ENCODE data around the gene USP12.

Gene USP12

DNA sequence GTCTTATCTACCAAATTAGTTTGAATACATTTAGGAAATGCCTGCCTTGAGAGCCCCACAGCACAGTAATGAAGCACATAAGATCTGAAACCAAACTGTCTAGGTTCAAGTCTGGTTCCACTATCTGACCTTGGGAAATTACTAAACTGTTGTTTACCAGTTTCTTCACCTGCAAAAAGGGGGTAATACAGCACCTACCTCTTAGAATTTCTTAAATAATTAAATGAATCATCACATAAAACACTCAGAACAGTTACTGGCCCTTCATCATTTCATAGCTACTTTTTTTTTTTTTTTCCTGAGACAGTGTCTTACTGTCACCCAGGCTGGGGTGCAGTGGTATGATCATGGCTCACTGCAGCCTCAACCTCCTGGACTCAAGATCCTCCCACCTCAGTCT is 59.6 kb downstream of the USP12 start:
- Histone ChIP-seq H3K18ac (ENCODE audit: low read length) (no peak overlapping the region), H2BK5ac (ENCODE audit: low read depth, low read length, poor library complexity) (no peak overlapping the region), H3K36me3 (ENCODE audit: control insufficient read depth in 1 of 2, insufficient read depth in 2 of 2, low read length in 2 of 2) (peaks cover 2 to 3% of the 10 kb centered on the region in 2 experiments), H3K79me2 (ENCODE audit: control insufficient read depth, insufficient read depth, low read length, poor library complexity) (peaks cover 1% of the 10 kb centered on the region), H3K9ac (ENCODE audit: low read length) (no peak overlapping the region), H2AK5ac (ENCODE audit: low read length) (no peak overlapping the region), H3K4me2 (ENCODE audit: low read length) (no peak overlapping the region), H4K8ac (ENCODE audit: low read depth, low read length) (no peak overlapping the region), H3K27ac (ENCODE audit: low read depth, low read length) (no peak overlapping the region), H4K12ac (ENCODE audit: low read depth, low read length) (no peak overlapping the region), H3K4me1 (ENCODE audit: control insufficient read depth in 1 of 2, insufficient read depth in 2 of 2, low read length in 2 of 2) (peaks cover 0 to 2% of the 10 kb centered on the region in 2 experiments), H3K14ac (ENCODE audit: low read length) (no peak overlapping the region), H3K23ac (ENCODE audit: low read length) (no peak overlapping the region), H2BK12ac (ENCODE audit: low read length) (no peak overlapping the region), H4K91ac (ENCODE audit: low read depth, low read length) (no peak overlapping the region), H3K79me1 (ENCODE audit: low read length) (no peaks in the 10 kb centered on the region), H2BK120ac (ENCODE audit: insufficient read depth, low read length, poor library complexity) (no peak overlapping the region), H3K9me3 (ENCODE audit: insufficient read depth, low read depth, low read length) (no peaks in the 10 kb centered on the region), H3K4ac (ENCODE audit: low read depth, low read length) (no peak overlapping the region), H3K27me3 (ENCODE audit: insufficient read depth, low read length) (no peaks in the 10 kb centered on the region), H2AFZ (ENCODE audit: insufficient read depth, low read length, poor library complexity) (no peak overlapping the region), H3K4me3 (ENCODE audit: low read depth, low read length) (no peak overlapping the region)
- DNase-seq: no peak

DNA sequence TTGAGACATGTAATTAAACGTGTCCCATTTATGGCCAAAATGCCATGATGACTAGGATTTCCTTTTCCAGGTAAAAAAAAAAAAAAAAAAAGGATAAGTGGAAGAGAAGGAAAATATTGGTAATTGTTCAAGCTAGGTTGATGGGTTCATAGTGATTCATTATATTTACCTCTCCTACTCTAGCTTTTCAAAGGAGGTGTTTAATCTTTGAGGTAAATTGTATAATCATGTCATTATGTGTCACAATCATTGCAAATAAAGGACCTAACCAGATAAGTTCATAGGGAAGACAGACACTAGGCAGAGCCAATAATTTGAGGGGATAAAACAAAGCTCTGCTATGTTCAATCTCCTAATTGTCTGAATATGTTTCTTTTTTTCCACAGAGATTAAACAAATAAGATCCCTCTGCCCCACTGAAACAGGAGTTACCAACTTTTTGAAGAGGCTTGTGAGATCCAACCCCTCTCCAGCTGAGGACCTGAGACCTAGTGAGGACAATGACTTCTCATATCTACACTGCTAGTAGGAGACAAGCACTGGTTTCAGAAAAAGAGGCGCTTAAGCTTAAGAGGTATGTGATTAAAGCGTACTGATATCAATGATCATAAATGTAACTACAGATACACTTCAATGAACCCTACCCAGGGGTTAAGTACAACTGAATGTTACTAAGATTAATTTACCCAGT is 61.4 kb downstream of the USP12 start:
- Histone ChIP-seq H2BK12ac (ENCODE audit: low read length) (no peak overlapping the region), H3K4ac (ENCODE audit: low read depth, low read length) (no peak overlapping the region), H2BK5ac (ENCODE audit: low read depth, low read length, poor library complexity) (no peak overlapping the region), H2AFZ (ENCODE audit: insufficient read depth, low read length, poor library complexity) (no peak overlapping the region), H3K79me2 (ENCODE audit: control insufficient read depth, insufficient read depth, low read length, poor library complexity) (no peaks in the 10 kb centered on the region), H3K4me2 (ENCODE audit: low read length) (no peak overlapping the region), H3K36me3 (ENCODE audit: control insufficient read depth in 1 of 2, insufficient read depth in 2 of 2, low read length in 2 of 2) (peaks cover 2 to 3% of the 10 kb centered on the region in 2 experiments), H4K12ac (ENCODE audit: low read depth, low read length) (no peak overlapping the region), H3K27ac (ENCODE audit: low read depth, low read length) (no peak overlapping the region), H4K8ac (ENCODE audit: low read depth, low read length) (no peak overlapping the region), H4K91ac (ENCODE audit: low read depth, low read length) (no peak overlapping the region), H3K14ac (ENCODE audit: low read length) (no peak overlapping the region), H3K9ac (ENCODE audit: low read length) (no peak overlapping the region), H3K4me3 (ENCODE audit: low read depth, low read length) (no peak overlapping the region), H3K27me3 (ENCODE audit: insufficient read depth, low read length) (no peaks in the 10 kb centered on the region), H3K4me1 (ENCODE audit: control insufficient read depth in 1 of 2, insufficient read depth in 2 of 2, low read length in 2 of 2) (no peaks in the 10 kb centered on the region), H3K79me1 (ENCODE audit: low read length) (no peaks in the 10 kb centered on the region), H2AK5ac (ENCODE audit: low read length) (no peak overlapping the region), H3K9me3 (ENCODE audit: insufficient read depth, low read depth, low read length) (no peaks in the 10 kb centered on the region), H2BK120ac (ENCODE audit: insufficient read depth, low read length, poor library complexity) (no peak overlapping the region), H3K18ac (ENCODE audit: low read length) (no peak overlapping the region), H3K23ac (ENCODE audit: low read length) (no peak overlapping the region)
- no CpG with 5 or more reads among the region's 3 CpGs for WGBS (ENCODE audit: extremely low coverage, insufficient coverage, insufficient read length)
- DNase-seq: no peak

DNA sequence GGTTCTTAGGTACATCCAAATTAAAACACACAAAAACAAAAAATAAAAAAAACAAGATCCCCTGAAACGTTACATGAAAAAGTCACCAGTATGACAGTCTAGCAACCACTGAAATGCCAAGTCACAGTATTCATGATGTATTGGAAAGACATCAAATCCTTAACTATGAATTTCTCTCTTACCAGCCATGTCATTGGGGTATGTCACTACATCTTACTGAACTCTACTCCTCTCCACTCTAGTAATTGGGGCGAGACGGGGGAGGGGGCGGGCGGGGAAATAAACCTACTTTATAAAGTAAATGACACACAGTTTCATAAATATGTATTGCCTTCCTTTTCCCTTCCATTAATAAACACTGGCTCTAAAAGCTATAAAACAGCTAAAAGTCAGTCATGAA is 65.5 kb downstream of the USP12 start:
- DNase-seq: no peak
- no CpG with 5 or more reads among the region's 5 CpGs for WGBS (ENCODE audit: extremely low coverage, insufficient coverage, insufficient read length)

DNA sequence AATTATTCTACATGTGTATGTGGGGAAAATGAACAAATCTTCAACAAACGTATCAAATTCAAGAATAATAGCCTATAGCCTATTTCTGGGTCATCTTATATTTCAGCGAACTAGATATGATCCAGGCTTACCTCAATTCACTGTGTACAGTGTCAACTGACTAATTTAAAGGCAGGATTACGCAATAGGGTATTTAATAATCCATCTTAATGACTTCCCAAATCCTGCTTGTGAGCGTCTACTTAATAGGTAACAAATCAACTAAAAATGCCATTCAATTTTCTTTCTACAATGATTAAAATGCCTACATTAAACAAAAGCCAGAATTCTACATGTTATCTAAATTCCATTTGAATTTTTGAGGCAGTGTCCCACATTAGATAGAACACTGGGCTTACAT is 67.0 kb downstream of the USP12 start:
- no peak overlapping the region for H2AFZ ChIP-seq (ENCODE audit: insufficient read depth, low read length, poor library complexity)
- no peak for DNase-seq
- no peak overlapping the region for H3K4me3 ChIP-seq (ENCODE audit: low read depth, low read length)
- no peaks in the 10 kb centered on the region for H3K27me3 ChIP-seq (ENCODE audit: insufficient read depth, low read length)
- no peak overlapping the region for H2BK120ac ChIP-seq (ENCODE audit: insufficient read depth, low read length, poor library complexity)
- H3K9me3 ChIP-seq (ENCODE audit: insufficient read depth, low read depth, low read length): no peaks in the 10 kb centered on the region
- H3K4ac ChIP-seq (ENCODE audit: low read depth, low read length): no peak overlapping the region
- H3K79me1 ChIP-seq (ENCODE audit: low read length): no peaks in the 10 kb centered on the region
- no peaks in the 10 kb centered on the region for H3K79me2 ChIP-seq (ENCODE audit: control insufficient read depth, insufficient read depth, low read length, poor library complexity)
- no peak overlapping the region for H3K9ac ChIP-seq (ENCODE audit: low read length)
- H2BK5ac ChIP-seq (ENCODE audit: low read depth, low read length, poor library complexity): no peak overlapping the region
- WGBS (ENCODE audit: extremely low coverage, insufficient coverage, insufficient read length): no CpG with 5 or more reads among the region's 4 CpGs
- no peak overlapping the region for H3K14ac ChIP-seq (ENCODE audit: low read length)
- H2AK5ac ChIP-seq (ENCODE audit: low read length): no peak overlapping the region
- H3K23ac ChIP-seq (ENCODE audit: low read length): no peak overlapping the region
- H4K8ac ChIP-seq (ENCODE audit: low read depth, low read length): no peak overlapping the region
- no peak overlapping the region for H3K4me2 ChIP-seq (ENCODE audit: low read length)
- H3K4me1 ChIP-seq (ENCODE audit: control insufficient read depth in 1 of 2, insufficient read depth in 2 of 2, low read length in 2 of 2): no peaks in the 10 kb centered on the region
- no peak overlapping the region for H4K91ac ChIP-seq (ENCODE audit: low read depth, low read length)
- no peak overlapping the region for H2BK12ac ChIP-seq (ENCODE audit: low read length)
- H4K12ac ChIP-seq (ENCODE audit: low read depth, low read length): no peak overlapping the region
- H3K18ac ChIP-seq (ENCODE audit: low read length): no peak overlapping the region
- peaks cover 10% of the 10 kb centered on the region in 2 experiments for H3K36me3 ChIP-seq (ENCODE audit: control insufficient read depth in 1 of 2, insufficient read depth in 2 of 2, low read length in 2 of 2)
- H3K27ac ChIP-seq (ENCODE audit: low read depth, low read length): no peak overlapping the region

More for the DNA sequence above, 65.5 kb downstream of the USP12 start:
- Histone ChIP-seq H3K79me1 (ENCODE audit: low read length) (no peaks in the 10 kb centered on the region), H2BK12ac (ENCODE audit: low read length) (no peak overlapping the region), H3K4ac (ENCODE audit: low read depth, low read length) (no peak overlapping the region), H2AK5ac (ENCODE audit: low read length) (no peak overlapping the region), H2AFZ (ENCODE audit: insufficient read depth, low read length, poor library complexity) (no peak overlapping the region), H3K23ac (ENCODE audit: low read length) (no peak overlapping the region), H2BK120ac (ENCODE audit: insufficient read depth, low read length, poor library complexity) (no peak overlapping the region), H3K18ac (ENCODE audit: low read length) (no peak overlapping the region), H3K27me3 (ENCODE audit: insufficient read depth, low read length) (no peaks in the 10 kb centered on the region), H3K9ac (ENCODE audit: low read length) (no peak overlapping the region), H3K36me3 (ENCODE audit: control insufficient read depth in 1 of 2, insufficient read depth in 2 of 2, low read length in 2 of 2) (peaks cover 6 to 10% of the 10 kb centered on the region in 2 experiments), H2BK5ac (ENCODE audit: low read depth, low read length, poor library complexity) (no peak overlapping the region), H3K79me2 (ENCODE audit: control insufficient read depth, insufficient read depth, low read length, poor library complexity) (no peaks in the 10 kb centered on the region), H3K27ac (ENCODE audit: low read depth, low read length) (no peak overlapping the region), H4K8ac (ENCODE audit: low read depth, low read length) (no peak overlapping the region), H4K12ac (ENCODE audit: low read depth, low read length) (no peak overlapping the region), H3K4me1 (ENCODE audit: control insufficient read depth in 1 of 2, insufficient read depth in 2 of 2, low read length in 2 of 2) (no peaks in the 10 kb centered on the region), H3K4me2 (ENCODE audit: low read length) (no peak overlapping the region), H3K14ac (ENCODE audit: low read length) (no peak overlapping the region), H3K4me3 (ENCODE audit: low read depth, low read length) (no peak overlapping the region), H3K9me3 (ENCODE audit: insufficient read depth, low read depth, low read length) (no peaks in the 10 kb centered on the region), H4K91ac (ENCODE audit: low read depth, low read length) (no peak overlapping the region)
